KOPT-K1 (cell line): ENCODE results near the gene ATAD3C.
"Not testable (repeated sequence)": the region's sequence is repeated elsewhere in the genome, so short reads cannot be mapped to it uniquely, and the experiment has no call there.

Experiments used
- H3K27ac ChIP-seq: fragments of 200-600 bp; sonication (generic); 2 replicates; pipeline ENCODE4 v1.5.1; 2016; ENCODE audit warnings: antibody characterized with exemption, mild to moderate bottlenecking, low read depth, low read length; ENCODE audit not compliant: poor library complexity, severe bottlenecking
- H3K36me3 ChIP-seq: fragments of 200-600 bp; sonication (generic); 2 replicates; pipeline ENCODE4 v1.5.1; 2017; ENCODE audit warnings: antibody characterized with exemption, mild to moderate bottlenecking, low read length, moderate library complexity; ENCODE audit not compliant: insufficient read depth
- H3K9me3 ChIP-seq: fragments of 200-600 bp; sonication (generic); 2 replicates; pipeline ENCODE4 v1.5.1; 2017; ENCODE audit warnings: antibody characterized with exemption, low read length, mild to moderate bottlenecking; ENCODE audit not compliant: insufficient read depth, poor library complexity, severe bottlenecking

ATAD3C gene

GRCh38 chr1:1442069-1442770 is 7.3 kb upstream of the ATAD3C start:
- H3K9me3 ChIP-seq: no peaks in the 10 kb centered on the region
- no peaks in the 10 kb centered on the region for H3K36me3 ChIP-seq
- H3K27ac ChIP-seq: no peak overlapping the region

GRCh38 chr1:1446631-1447030 is 2.9 kb upstream of the ATAD3C start:
- H3K36me3 ChIP-seq, H3K9me3 ChIP-seq, H3K27ac ChIP-seq: not testable (repeated sequence)

GRCh38 chr1:1450616-1451015 is 1.1 kb downstream of the ATAD3C start:
- not testable (repeated sequence) for H3K9me3 ChIP-seq, H3K36me3 ChIP-seq, H3K27ac ChIP-seq

- Histone ChIP-seq H3K9me3 (no peaks in the 10 kb centered on the region), H3K36me3 (no peaks in the 10 kb centered on the region), H3K27ac (no peak overlapping the region)
These were observed 2.3 kb downstream of the ATAD3C start for GRCh38 chr1:1451696-1452364.

- not testable (repeated sequence) for H3K27ac ChIP-seq, H3K36me3 ChIP-seq, H3K9me3 ChIP-seq
These were observed 2.9 kb downstream of the ATAD3C start for GRCh38 chr1:1452365-1452739.

- Histone ChIP-seq H3K36me3 (no peaks in the 10 kb centered on the region), H3K27ac (no peak overlapping the region), H3K9me3 (no peaks in the 10 kb centered on the region)
These were observed 3.4 kb downstream of the ATAD3C start for GRCh38 chr1:1452882-1453281.

GRCh38 chr1:1454286-1455056 is 5.0 kb downstream of the ATAD3C start:
- not testable (repeated sequence) for H3K9me3 ChIP-seq, H3K36me3 ChIP-seq, H3K27ac ChIP-seq

- no peaks in the 10 kb centered on the region for H3K9me3 ChIP-seq
These were observed 5.9 kb downstream of the ATAD3C start for GRCh38 chr1:1455366-1455884.

GRCh38 chr1:1455934-1456333 is 6.4 kb downstream of the ATAD3C start:
- not testable (repeated sequence) for H3K27ac ChIP-seq

More at GRCh38 chr1:1455366-1455884, 5.9 kb downstream of the ATAD3C start:
- Histone ChIP-seq H3K36me3 (no peaks in the 10 kb centered on the region), H3K27ac (no peak overlapping the region)

GRCh38 chr1:1456683-1457255 is 7.3 kb downstream of the ATAD3C start:
- H3K36me3 ChIP-seq, H3K27ac ChIP-seq, H3K9me3 ChIP-seq: not testable (repeated sequence)

More at GRCh38 chr1:1455934-1456333, 6.4 kb downstream of the ATAD3C start:
- not testable (repeated sequence) for H3K9me3 ChIP-seq, H3K36me3 ChIP-seq

- not testable (repeated sequence) for H3K9me3 ChIP-seq, H3K27ac ChIP-seq, H3K36me3 ChIP-seq
These were observed 9.7 kb downstream of the ATAD3C start for GRCh38 chr1:1459156-1459555.

- not testable (repeated sequence) for H3K27ac ChIP-seq, H3K9me3 ChIP-seq, H3K36me3 ChIP-seq
These were observed 10.2 kb downstream of the ATAD3C start for GRCh38 chr1:1459711-1460110.

- Histone ChIP-seq H3K9me3 (no peaks in the 10 kb centered on the region), H3K27ac (no peak overlapping the region), H3K36me3 (no peaks in the 10 kb centered on the region)
These were observed 11.1 kb downstream of the ATAD3C start for GRCh38 chr1:1460540-1461130.

GRCh38 chr1:1461721-1462317 is 12.3 kb downstream of the ATAD3C start:
- Histone ChIP-seq H3K27ac (no peak overlapping the region), H3K9me3 (no peaks in the 10 kb centered on the region), H3K36me3 (no peaks in the 10 kb centered on the region)
